ENCODE data around the gene GP1BA. TPM values are rescaled to one million over a fixed set of nuclear protein-coding genes. Genes with fewer than 3 reads are reported as not detected.

Gene GP1BA
- total RNA-seq, 1 experiment from 2014 or later: not detected

DNA sequence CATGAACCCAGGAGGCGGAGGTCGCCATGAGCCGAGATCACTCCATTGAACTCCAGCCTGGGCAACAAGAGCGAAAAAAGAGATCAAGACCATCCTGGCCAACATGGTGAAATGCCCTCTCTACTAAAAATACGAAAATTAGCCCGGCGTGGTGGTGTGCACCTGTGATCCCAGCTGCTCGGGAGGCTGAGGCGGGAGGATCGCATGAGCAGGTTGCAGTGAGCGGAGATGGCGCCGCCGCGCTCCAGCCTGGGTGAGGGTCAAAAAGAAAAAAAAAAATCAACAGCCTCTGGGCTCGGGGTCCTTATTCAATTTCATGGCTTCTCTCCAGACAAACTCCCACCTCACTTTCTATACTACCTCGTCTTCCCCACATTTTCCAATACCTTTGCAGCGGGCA lies 3.2 kb upstream of the GP1BA start:
- peak overlapping the region; percentile 21 for H3K27ac Mint-ChIP-seq (ENCODE audit: unreplicated experiment)
- H3K27me3 Mint-ChIP-seq (ENCODE audit: unreplicated experiment): no peaks in the 10 kb centered on the region
- CTCF ChIA-PET: no interaction called here
- no peaks in the 10 kb centered on the region for H3K9me3 Mint-ChIP-seq (ENCODE audit: low read depth, unreplicated experiment)
- peaks cover 13% of the 10 kb centered on the region for H3K36me3 Mint-ChIP-seq (ENCODE audit: insufficient read depth, unreplicated experiment)
- peaks cover 3% of the 10 kb centered on the region for H3K4me1 Mint-ChIP-seq (ENCODE audit: low read depth, unreplicated experiment)
- H3K4me3 Mint-ChIP-seq (ENCODE audit: low read depth, unreplicated experiment): no peak overlapping the region
- no peak for DNase-seq
- TF ChIP-seq, protein P1, sequence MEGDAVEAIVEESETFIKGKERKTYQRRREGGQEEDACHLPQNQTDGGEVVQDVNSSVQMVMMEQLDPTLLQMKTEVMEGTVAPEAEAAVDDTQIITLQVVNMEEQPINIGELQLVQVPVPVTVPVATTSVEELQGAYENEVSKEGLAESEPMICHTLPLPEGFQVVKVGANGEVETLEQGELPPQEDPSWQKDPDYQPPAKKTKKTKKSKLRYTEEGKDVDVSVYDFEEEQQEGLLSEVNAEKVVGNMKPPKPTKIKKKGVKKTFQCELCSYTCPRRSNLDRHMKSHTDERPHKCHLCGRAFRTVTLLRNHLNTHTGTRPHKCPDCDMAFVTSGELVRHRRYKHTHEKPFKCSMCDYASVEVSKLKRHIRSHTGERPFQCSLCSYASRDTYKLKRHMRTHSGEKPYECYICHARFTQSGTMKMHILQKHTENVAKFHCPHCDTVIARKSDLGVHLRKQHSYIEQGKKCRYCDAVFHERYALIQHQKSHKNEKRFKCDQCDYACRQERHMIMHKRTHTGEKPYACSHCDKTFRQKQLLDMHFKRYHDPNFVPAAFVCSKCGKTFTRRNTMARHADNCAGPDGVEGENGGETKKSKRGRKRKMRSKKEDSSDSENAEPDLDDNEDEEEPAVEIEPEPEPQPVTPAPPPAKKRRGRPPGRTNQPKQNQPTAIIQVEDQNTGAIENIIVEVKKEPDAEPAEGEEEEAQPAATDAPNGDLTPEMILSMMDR (IDR thresholded peaks at IDR 0.05; ENCODE audit: unreplicated experiment): no peak
- no TSS peak for BruUV-seq (replicated peaks)
- intact Hi-C loops (cut with micrococcal nuclease; ENCODE audit: unreplicated experiment): no loop called here

DNA sequence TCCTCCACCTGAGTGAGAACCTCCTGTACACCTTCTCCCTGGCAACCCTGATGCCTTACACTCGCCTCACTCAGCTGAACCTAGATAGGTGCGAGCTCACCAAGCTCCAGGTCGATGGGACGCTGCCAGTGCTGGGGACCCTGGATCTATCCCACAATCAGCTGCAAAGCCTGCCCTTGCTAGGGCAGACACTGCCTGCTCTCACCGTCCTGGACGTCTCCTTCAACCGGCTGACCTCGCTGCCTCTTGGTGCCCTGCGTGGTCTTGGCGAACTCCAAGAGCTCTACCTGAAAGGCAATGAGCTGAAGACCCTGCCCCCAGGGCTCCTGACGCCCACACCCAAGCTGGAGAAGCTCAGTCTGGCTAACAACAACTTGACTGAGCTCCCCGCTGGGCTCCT lies 679 bp downstream of the GP1BA start:
- no peak for DNase-seq
- CTCF ChIA-PET: no interaction called here
- Mint-ChIP-seq H3K36me3 (ENCODE audit: insufficient read depth, unreplicated experiment) (peaks cover 21% of the 10 kb centered on the region), H3K4me1 (ENCODE audit: low read depth, unreplicated experiment) (peaks cover 11% of the 10 kb centered on the region), H3K27ac (ENCODE audit: unreplicated experiment) (no peak overlapping the region), H3K27me3 (ENCODE audit: unreplicated experiment) (no peaks in the 10 kb centered on the region), H3K9me3 (ENCODE audit: low read depth, unreplicated experiment) (no peaks in the 10 kb centered on the region), H3K4me3 (ENCODE audit: low read depth, unreplicated experiment) (no peak overlapping the region)
- no TSS peak for BruUV-seq (replicated peaks)
- intact Hi-C loops (cut with micrococcal nuclease; ENCODE audit: unreplicated experiment): no loop called here
- TF ChIP-seq, protein P1 (IDR thresholded peaks at IDR 0.05; ENCODE audit: unreplicated experiment): no peak

DNA sequence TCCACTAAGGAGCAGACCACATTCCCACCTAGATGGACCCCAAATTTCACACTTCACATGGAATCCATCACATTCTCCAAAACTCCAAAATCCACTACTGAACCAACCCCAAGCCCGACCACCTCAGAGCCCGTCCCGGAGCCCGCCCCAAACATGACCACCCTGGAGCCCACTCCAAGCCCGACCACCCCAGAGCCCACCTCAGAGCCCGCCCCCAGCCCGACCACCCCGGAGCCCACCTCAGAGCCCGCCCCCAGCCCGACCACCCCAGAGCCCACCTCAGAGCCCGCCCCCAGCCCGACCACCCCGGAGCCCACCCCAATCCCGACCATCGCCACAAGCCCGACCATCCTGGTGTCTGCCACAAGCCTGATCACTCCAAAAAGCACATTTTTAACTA lies 1.6 kb downstream of the GP1BA start:
- Mint-ChIP-seq H3K27ac (ENCODE audit: unreplicated experiment) (peak overlapping the region; percentile 80), H3K4me3 (ENCODE audit: low read depth, unreplicated experiment) (peak overlapping the region; percentile 24), H3K4me1 (ENCODE audit: low read depth, unreplicated experiment) (peaks cover 11% of the 10 kb centered on the region), H3K36me3 (ENCODE audit: insufficient read depth, unreplicated experiment) (peaks cover 21% of the 10 kb centered on the region), H3K27me3 (ENCODE audit: unreplicated experiment) (no peaks in the 10 kb centered on the region), H3K9me3 (ENCODE audit: low read depth, unreplicated experiment) (no peaks in the 10 kb centered on the region)
- intact Hi-C loops (cut with micrococcal nuclease; ENCODE audit: unreplicated experiment): no loop called here
- CTCF ChIA-PET: interaction anchor here (1.0 kb wide), 2 partner anchors 24 to 34 kb away, joined by 4 to 6 read pairs; partner anchors contain the start of gene SPAG7
- no TSS peak for BruUV-seq (replicated peaks)
- DNase-seq: no peak
- TF ChIP-seq, protein P1 (IDR thresholded peaks at IDR 0.05; ENCODE audit: unreplicated experiment): no peak

DNA sequence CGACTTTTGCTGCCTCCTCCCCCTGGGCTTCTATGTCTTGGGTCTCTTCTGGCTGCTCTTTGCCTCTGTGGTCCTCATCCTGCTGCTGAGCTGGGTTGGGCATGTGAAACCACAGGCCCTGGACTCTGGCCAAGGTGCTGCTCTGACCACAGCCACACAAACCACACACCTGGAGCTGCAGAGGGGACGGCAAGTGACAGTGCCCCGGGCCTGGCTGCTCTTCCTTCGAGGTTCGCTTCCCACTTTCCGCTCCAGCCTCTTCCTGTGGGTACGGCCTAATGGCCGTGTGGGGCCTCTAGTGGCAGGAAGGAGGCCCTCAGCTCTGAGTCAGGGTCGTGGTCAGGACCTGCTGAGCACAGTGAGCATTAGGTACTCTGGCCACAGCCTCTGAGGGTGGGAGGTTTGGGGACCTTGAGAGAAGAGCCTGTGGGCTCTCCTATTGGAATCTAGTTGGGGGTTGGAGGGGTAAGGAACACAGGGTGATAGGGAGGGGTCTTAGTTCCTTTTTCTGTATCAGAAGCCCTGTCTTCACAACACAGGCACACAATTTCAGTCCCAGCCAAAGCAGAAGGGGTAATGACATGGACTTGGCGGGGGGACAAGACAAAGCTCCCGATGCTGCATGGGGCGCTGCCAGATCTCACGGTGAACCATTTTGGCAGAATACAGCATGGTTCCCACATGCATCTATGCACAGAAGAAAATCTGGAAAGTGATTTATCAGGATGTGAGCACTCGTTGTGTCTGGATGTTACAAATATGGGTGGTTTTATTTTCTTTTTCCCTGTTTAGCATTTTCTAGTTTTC lies 2.3 kb downstream of the GP1BA start:
- peaks cover 20% of the 10 kb centered on the region for H3K36me3 Mint-ChIP-seq (ENCODE audit: insufficient read depth, unreplicated experiment)
- H3K27me3 Mint-ChIP-seq (ENCODE audit: unreplicated experiment): no peaks in the 10 kb centered on the region
- BruUV-seq (replicated peaks): no TSS peak
- H3K27ac Mint-ChIP-seq (ENCODE audit: unreplicated experiment): peak overlapping the region; percentile 80
- no peaks in the 10 kb centered on the region for H3K9me3 Mint-ChIP-seq (ENCODE audit: low read depth, unreplicated experiment)
- TF ChIP-seq, protein P1 (IDR thresholded peaks at IDR 0.05; ENCODE audit: unreplicated experiment): no peak
- peaks cover 11% of the 10 kb centered on the region for H3K4me1 Mint-ChIP-seq (ENCODE audit: low read depth, unreplicated experiment)
- peak overlapping the region; percentile 24 for H3K4me3 Mint-ChIP-seq (ENCODE audit: low read depth, unreplicated experiment)
- peak; percentile 67 for DNase-seq
- intact Hi-C loops (cut with micrococcal nuclease; ENCODE audit: unreplicated experiment): no loop called here
- CTCF ChIA-PET: interaction anchor here (1.0 kb wide), 2 partner anchors 25 to 33 kb away, joined by 4 to 6 read pairs; partner anchors contain the start of gene SPAG7
